Spleen (tissue), 11 donors: Measurements from ENCODE around the gene AGPS. TPM values are rescaled to one million over a fixed set of nuclear protein-coding genes. Genes with fewer than 3 reads are reported as not detected.

Source experiments
- DNase-seq: peaks from one replicate; pipeline ENCODE4 v3.0.0-alpha.2; 2020
- H3K27ac ChIP-seq, 8 donors: fragments of 200-600 bp; sonication (generic) in 7 of 8; 1 replicate in 4 of 8; 2 replicates in 4 of 8; pipeline versions ENCODE4 v1.5.0 to v1.8.0; 2016 to 2021; ENCODE audit warnings: inconsistent platforms in 4 of 8, mild to moderate bottlenecking in 4 of 8, moderate library complexity in 1 of 8
- H3K27me3 ChIP-seq, 7 donors: fragments of 200-600 bp; sonication (generic) in 6 of 7; replicated peaks in 1 of 7; 1 replicate in 4 of 7; 2 replicates in 3 of 7; pipeline versions ENCODE4 v1.5.0 to v1.8.0; 2016 to 2021; ENCODE audit warnings: inconsistent platforms in 3 of 7, mild to moderate bottlenecking in 1 of 7
- H3K36me3 ChIP-seq, 6 donors: fragments of 200-600 bp; sonication (generic) in 5 of 6; 1 replicate in 4 of 6; 2 replicates in 2 of 6; pipeline versions ENCODE4 v1.5.0 to v1.8.0; 2016 to 2021; ENCODE audit warnings: inconsistent platforms in 2 of 6
- H3K4me1 ChIP-seq, 6 donors: fragments of 200-600 bp; sonication (generic) in 5 of 6; 1 replicate in 3 of 6; 2 replicates in 3 of 6; pipeline versions ENCODE4 v1.5.0 to v1.8.0; 2016 to 2021; ENCODE audit warnings: inconsistent platforms in 3 of 6
- H3K4me3 ChIP-seq, 8 donors: fragments of 200-600 bp; sonication (generic) in 7 of 8; 1 replicate in 4 of 8; 2 replicates in 4 of 8; pipeline versions ENCODE4 v1.5.0 to v1.8.0; 2016 to 2021; ENCODE audit warnings: inconsistent platforms in 4 of 8, mild to moderate bottlenecking in 4 of 8, moderate library complexity in 2 of 8
- H3K9me3 ChIP-seq, 8 donors: fragments of 200-600 bp; sonication (generic) in 7 of 8; 1 replicate in 4 of 8; 2 replicates in 4 of 8; pipeline versions ENCODE4 v1.5.0 to v1.8.0; 2016 to 2021; ENCODE audit warnings: inconsistent platforms in 4 of 8
- CTCF ChIP-seq, 11 experiments: fragments of 200-600 bp in 7 of 11; fragments of 450-650 bp in 4 of 11; sonication (generic) in 4 of 11; IDR thresholded peaks in 8 of 11; conservative IDR thresholded peaks in 3 of 11; 1 replicate in 7 of 11; 2 replicates in 4 of 11; pipeline versions ENCODE4 v1.4.0 to v1.8.0; 2016 to 2021; ENCODE audit warnings: antibody characterized with exemption in 11 of 11, inconsistent platforms in 4 of 11, mild to moderate bottlenecking in 1 of 11
- POLR2A ChIP-seq, 3 donors: fragments of 450-650 bp; IDR thresholded peaks; one replicate each; pipeline ENCODE4 v1.5.1; 2017; ENCODE audit warnings: antibody characterized with exemption in 3 of 3, mild to moderate bottlenecking in 1 of 3
- POLR2AphosphoS5 ChIP-seq, 3 donors: sonication (generic); formaldehyde crosslinking; IDR thresholded peaks; one replicate each; pipeline ENCODE4 v1.5.1; 2017; ENCODE audit warnings: antibody characterized with exemption in 3 of 3
- WGBS, 5 donors: extraction: QIAGEN DNeasy Blood & Tissue Kit in 3 of 5; methylation state at CpG; one replicate each; pipeline versions ENCODE4 v1.1.5 to v1.1.7; 2013 to 2018; 5-methylcytosine and 5-hydroxymethylcytosine counted together
- intact Hi-C: fragments of 100-400 bp; cut with DNase I; formaldehyde crosslinking; loops from one replicate; pipeline ENCODE4 v1.15.0; 2023; ENCODE audit warnings: low total_unique reads
- polyA plus RNA-seq, 3 donors: library from polyadenylated mRNA; stranded (reverse); fragments of 200-250 nt; gene quantifications; one replicate each; pipeline ENCODE4 v1.2.1, GENCODE V29; 2013
- total RNA-seq, 7 donors: library from RNA; depleted of rRNA in 3 of 7; stranded (reverse); fragments of >200 nt in 3 of 7; fragmentation: NEBNext Ultra II Directional in 4 of 7; extraction: Animal tissue kit (Norgen Biotek cat#: 25700) in 4 of 7; gene quantifications; one replicate each; pipeline versions ENCODE4 v1.1.0 to v1.2.1, GENCODE V29; 2016 to 2021
- donor health status: healthy with polysubstance abuse.
- donor health status: DM: no; HTN: no; CAD: no; lungs with moderate emphysema.
- donor health status: DM: no; HTN: no; CAD: no.
- donor health status: Bipolar disorder and iron deficiency.
- donor health status: healthy.
- donor health status: DM: no; HTN: no; CAD: no.
- donor health status: DM: yes; HTN: yes; CAD: no.

Gene AGPS
- total and polyA plus RNA-seq, 10 donors, result 3.3 to 44.5 (median 28.2) TPM

GRCh38 chr2:177530561-177530960 lies 138.0 kb downstream of the AGPS start:
- no peaks in the 10 kb centered on the region for H3K27me3 ChIP-seq
- DNase-seq, result no peak
- H3K9me3 ChIP-seq, result no peaks in the 10 kb centered on the region
- H3K27ac ChIP-seq, result no peak overlapping the region
- intact Hi-C loops, result no loop called here
- no peak overlapping the region for H3K4me3 ChIP-seq
- no peaks in the 10 kb centered on the region for H3K4me1 ChIP-seq
- H3K36me3 ChIP-seq, result peaks cover 0 to 20% (median 3%) of the 10 kb centered on the region in 6 donors
- no peak for TF ChIP-seq CTCF (IDR thresholded peaks at IDR 0.05 in 8 of 11, conservative IDR thresholded peaks at IDR 0.05 in 3 of 11)
- no peak for TF ChIP-seq POLR2A (IDR thresholded peaks at IDR 0.05)
- no peak for TF ChIP-seq POLR2AphosphoS5 (IDR thresholded peaks at IDR 0.05)

DNA sequence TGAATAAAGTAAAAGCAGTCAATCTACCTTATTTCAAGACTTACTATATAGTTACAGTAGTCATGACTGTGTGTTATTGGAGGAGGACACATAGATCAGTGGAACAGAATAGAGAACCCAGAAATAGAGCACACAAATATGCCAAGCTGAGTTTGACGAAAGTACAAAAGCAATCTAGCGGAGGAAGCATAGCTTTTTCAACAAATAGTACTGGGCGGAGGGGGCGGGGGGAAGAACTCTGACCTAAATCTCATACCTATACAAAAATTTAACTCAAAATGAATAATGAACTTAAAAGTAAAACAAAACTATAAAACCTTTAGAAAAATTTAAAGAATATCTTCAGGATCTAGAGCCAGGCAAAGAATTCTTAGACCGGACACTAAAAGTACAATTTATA lies 139.1 kb downstream of the AGPS start:
- Histone ChIP-seq H3K9me3 (no peaks in the 10 kb centered on the region), H3K4me1 (no peaks in the 10 kb centered on the region), H3K27ac (no peak overlapping the region), H3K27me3 (no peaks in the 10 kb centered on the region), H3K4me3 (no peak overlapping the region), H3K36me3 (peaks cover 0 to 9% (median 0%) of the 10 kb centered on the region in 6 donors)
- 96 to 98% (median 97%) methylated on average over 5 of the region's 5 CpGs for WGBS, 5 donors
- no peak for DNase-seq
- TF ChIP-seq POLR2AphosphoS5 (IDR thresholded peaks at IDR 0.05), result no peak
- no peak for TF ChIP-seq CTCF (IDR thresholded peaks at IDR 0.05 in 8 of 11, conservative IDR thresholded peaks at IDR 0.05 in 3 of 11)
- TF ChIP-seq POLR2A (IDR thresholded peaks at IDR 0.05), result no peak
- intact Hi-C loops, result no loop called here

GRCh38 chr2:177532567-177532966 lies 140.0 kb downstream of the AGPS start:
- Histone ChIP-seq H3K4me3 (no peak overlapping the region), H3K36me3 (peaks cover 0 to 3% (median 0%) of the 10 kb centered on the region in 6 donors), H3K27ac (no peak overlapping the region), H3K9me3 (no peaks in the 10 kb centered on the region), H3K4me1 (no peaks in the 10 kb centered on the region), H3K27me3 (no peaks in the 10 kb centered on the region)
- no peak for DNase-seq
- intact Hi-C loops, result no loop called here
- WGBS, 5 donors, result 96 to 100% (median 100%) methylated on average over 1 of the region's 1 CpG
- TF ChIP-seq POLR2AphosphoS5 (IDR thresholded peaks at IDR 0.05) (no peak), POLR2A (IDR thresholded peaks at IDR 0.05) (no peak), CTCF (IDR thresholded peaks at IDR 0.05 in 8 of 11, conservative IDR thresholded peaks at IDR 0.05 in 3 of 11) (no peak)

- no peak overlapping the region for H3K4me3 ChIP-seq
- no peaks in the 10 kb centered on the region for H3K4me1 ChIP-seq
- TF ChIP-seq POLR2AphosphoS5 (IDR thresholded peaks at IDR 0.05) (no peak), POLR2A (IDR thresholded peaks at IDR 0.05) (no peak), CTCF (IDR thresholded peaks at IDR 0.05 in 8 of 11, conservative IDR thresholded peaks at IDR 0.05 in 3 of 11) (no peak)
- no peaks in the 10 kb centered on the region for H3K9me3 ChIP-seq
- no peak overlapping the region for H3K27ac ChIP-seq
- H3K27me3 ChIP-seq, result no peaks in the 10 kb centered on the region
- intact Hi-C loops, result no loop called here
- peaks cover 0 to 8% (median 0%) of the 10 kb centered on the region in 6 donors for H3K36me3 ChIP-seq
- no peak for DNase-seq
Observed at GRCh38 chr2:177533253-177533652, 140.7 kb downstream of the AGPS start.
